HCT116 (cell line): ENCODE results near the gene BHMT.

Source experiments
- CEBPB ChIP-seq: IDR thresholded peaks from 2 replicates; pipeline ENCODE4 v1.6.1; 2012; ENCODE audit warnings: low read depth
- EZH2 ChIP-seq: fragments of 200-600 bp; sonication (generic); IDR thresholded peaks from 2 replicates; pipeline ENCODE4 v1.6.1; 2017; ENCODE audit warnings: antibody characterized with exemption, mixed run types
- EZH2phosphoT487 ChIP-seq: fragments of 200-600 bp; IDR thresholded peaks from 2 replicates; pipeline ENCODE4 v1.6.1; 2018; ENCODE audit warnings: antibody characterized with exemption, borderline replicate concordance
- POLR2A ChIP-seq: IDR thresholded peaks from 2 replicates; pipeline ENCODE4 v1.7.0; 2011; ENCODE audit warnings: borderline replicate concordance; ENCODE audit not compliant: insufficient read depth, insufficient read length; ENCODE audit errors: extremely low read depth
- RAD21 ChIP-seq: IDR thresholded peaks from 2 replicates; pipeline ENCODE4 v1.6.1; 2012; ENCODE audit warnings: low read depth, mild to moderate bottlenecking
- TCF7L2 ChIP-seq: IDR thresholded peaks from 2 replicates; pipeline ENCODE4 v1.7.0; 2011; ENCODE audit warnings: borderline replicate concordance, inconsistent platforms; ENCODE audit not compliant: insufficient read depth, insufficient read length; ENCODE audit errors: extremely low read depth
- TF ChIP-seq, protein P1 (sequence below): IDR thresholded peaks from 2 replicates; pipeline ENCODE4 v1.6.1; 2012
- TF ChIP-seq, protein P2 (sequence below), 3 experiments: fragments of 200-600 bp in 1 of 3; sonication (generic) in 1 of 3; IDR thresholded peaks in 2 of 3; conservative IDR thresholded peaks in 1 of 3; 2 replicates each; pipeline ENCODE4 v1.5.1; 2012 to 2017; ENCODE audit warnings: low read depth in 2 of 3, low read length in 2 of 3, antibody characterized with exemption in 1 of 3, borderline replicate concordance in 1 of 3, control low read depth in 1 of 3, mild to moderate bottlenecking in 1 of 3, mixed read lengths in 1 of 3, mixed run types in 1 of 3, moderate library complexity in 1 of 3; ENCODE audit not compliant: insufficient read depth in 1 of 3
- TF ChIP-seq, protein P3 (sequence below): IDR thresholded peaks from 2 replicates; pipeline ENCODE4 v1.6.1; 2012; ENCODE audit warnings: low read depth
- TF ChIP-seq, protein P4 (sequence below): IDR thresholded peaks from 2 replicates; pipeline ENCODE4 v1.6.1; 2012

DNA sequence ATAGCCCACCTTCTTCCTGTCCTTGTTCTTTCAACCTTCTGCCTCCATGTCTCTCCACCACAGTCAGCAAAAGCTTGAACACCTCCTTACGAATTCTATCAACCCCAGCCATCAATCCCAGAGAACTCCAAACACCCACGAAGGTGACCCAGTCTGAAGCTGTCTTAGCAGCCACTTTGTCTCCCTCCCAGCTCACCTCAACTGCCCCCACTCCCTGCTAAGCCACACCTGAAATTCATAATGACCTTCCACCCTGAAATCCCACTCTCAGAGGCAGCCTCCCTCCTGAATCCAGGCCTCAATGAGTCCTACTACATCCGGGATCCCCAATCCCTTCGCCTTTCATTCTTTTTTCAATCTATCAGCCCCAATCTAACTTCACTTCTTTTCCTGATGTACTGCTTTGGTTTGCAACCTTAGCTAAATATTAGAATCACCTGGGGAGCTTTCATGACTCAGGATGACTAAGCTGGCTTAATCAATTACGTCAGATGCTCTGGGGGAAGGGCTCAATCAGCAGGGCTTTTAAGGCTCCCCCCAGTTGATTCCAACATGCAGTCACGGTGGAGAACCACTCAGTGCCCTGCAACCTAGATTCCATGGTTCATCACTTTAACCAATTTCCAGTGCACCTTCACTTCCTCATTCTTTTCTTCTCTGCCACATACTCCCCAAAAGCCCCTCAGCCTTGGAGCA is 32.2 kb downstream of the BHMT start:
- TF ChIP-seq, protein P1, sequence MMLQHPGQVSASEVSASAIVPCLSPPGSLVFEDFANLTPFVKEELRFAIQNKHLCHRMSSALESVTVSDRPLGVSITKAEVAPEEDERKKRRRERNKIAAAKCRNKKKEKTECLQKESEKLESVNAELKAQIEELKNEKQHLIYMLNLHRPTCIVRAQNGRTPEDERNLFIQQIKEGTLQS = no peak
- TF ChIP-seq EZH2phosphoT487 = no peak
- no peak for TF ChIP-seq EZH2
- TF ChIP-seq TCF7L2 = no peak
- TF ChIP-seq, protein P2, sequence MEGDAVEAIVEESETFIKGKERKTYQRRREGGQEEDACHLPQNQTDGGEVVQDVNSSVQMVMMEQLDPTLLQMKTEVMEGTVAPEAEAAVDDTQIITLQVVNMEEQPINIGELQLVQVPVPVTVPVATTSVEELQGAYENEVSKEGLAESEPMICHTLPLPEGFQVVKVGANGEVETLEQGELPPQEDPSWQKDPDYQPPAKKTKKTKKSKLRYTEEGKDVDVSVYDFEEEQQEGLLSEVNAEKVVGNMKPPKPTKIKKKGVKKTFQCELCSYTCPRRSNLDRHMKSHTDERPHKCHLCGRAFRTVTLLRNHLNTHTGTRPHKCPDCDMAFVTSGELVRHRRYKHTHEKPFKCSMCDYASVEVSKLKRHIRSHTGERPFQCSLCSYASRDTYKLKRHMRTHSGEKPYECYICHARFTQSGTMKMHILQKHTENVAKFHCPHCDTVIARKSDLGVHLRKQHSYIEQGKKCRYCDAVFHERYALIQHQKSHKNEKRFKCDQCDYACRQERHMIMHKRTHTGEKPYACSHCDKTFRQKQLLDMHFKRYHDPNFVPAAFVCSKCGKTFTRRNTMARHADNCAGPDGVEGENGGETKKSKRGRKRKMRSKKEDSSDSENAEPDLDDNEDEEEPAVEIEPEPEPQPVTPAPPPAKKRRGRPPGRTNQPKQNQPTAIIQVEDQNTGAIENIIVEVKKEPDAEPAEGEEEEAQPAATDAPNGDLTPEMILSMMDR (IDR thresholded peaks at IDR 0.05 in 2 of 3, conservative IDR thresholded peaks at IDR 0.05 in 1 of 3; ENCODE audit: borderline replicate concordance in 1 of 3, insufficient read depth in 1 of 3, low read depth in 2 of 3, low read length in 2 of 3) = no peak
- TF ChIP-seq RAD21 = no peak
- TF ChIP-seq CEBPB = peak; percentile 61
- TF ChIP-seq, protein P3, sequence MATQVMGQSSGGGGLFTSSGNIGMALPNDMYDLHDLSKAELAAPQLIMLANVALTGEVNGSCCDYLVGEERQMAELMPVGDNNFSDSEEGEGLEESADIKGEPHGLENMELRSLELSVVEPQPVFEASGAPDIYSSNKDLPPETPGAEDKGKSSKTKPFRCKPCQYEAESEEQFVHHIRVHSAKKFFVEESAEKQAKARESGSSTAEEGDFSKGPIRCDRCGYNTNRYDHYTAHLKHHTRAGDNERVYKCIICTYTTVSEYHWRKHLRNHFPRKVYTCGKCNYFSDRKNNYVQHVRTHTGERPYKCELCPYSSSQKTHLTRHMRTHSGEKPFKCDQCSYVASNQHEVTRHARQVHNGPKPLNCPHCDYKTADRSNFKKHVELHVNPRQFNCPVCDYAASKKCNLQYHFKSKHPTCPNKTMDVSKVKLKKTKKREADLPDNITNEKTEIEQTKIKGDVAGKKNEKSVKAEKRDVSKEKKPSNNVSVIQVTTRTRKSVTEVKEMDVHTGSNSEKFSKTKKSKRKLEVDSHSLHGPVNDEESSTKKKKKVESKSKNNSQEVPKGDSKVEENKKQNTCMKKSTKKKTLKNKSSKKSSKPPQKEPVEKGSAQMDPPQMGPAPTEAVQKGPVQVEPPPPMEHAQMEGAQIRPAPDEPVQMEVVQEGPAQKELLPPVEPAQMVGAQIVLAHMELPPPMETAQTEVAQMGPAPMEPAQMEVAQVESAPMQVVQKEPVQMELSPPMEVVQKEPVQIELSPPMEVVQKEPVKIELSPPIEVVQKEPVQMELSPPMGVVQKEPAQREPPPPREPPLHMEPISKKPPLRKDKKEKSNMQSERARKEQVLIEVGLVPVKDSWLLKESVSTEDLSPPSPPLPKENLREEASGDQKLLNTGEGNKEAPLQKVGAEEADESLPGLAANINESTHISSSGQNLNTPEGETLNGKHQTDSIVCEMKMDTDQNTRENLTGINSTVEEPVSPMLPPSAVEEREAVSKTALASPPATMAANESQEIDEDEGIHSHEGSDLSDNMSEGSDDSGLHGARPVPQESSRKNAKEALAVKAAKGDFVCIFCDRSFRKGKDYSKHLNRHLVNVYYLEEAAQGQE = no peak
- TF ChIP-seq POLR2A = no peak
- TF ChIP-seq, protein P4, sequence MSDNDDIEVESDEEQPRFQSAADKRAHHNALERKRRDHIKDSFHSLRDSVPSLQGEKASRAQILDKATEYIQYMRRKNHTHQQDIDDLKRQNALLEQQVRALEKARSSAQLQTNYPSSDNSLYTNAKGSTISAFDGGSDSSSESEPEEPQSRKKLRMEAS = no peak
